Subcutaneous abdominal adipose tissue (tissue), 5 donors: Measurements from ENCODE around the gene CEP112.

Experiments
- H3K27ac ChIP-seq: one replicate; pipeline ENCODE4 v1.7.0; 2013; ENCODE audit warnings: low read depth, mild to moderate bottlenecking, inconsistent platforms, low read length, moderate library complexity
- H3K27me3 ChIP-seq, 5 donors: one replicate each; pipeline ENCODE4 v1.7.0; 2013; ENCODE audit warnings: low read length in 5 of 5, inconsistent platforms in 1 of 5; ENCODE audit not compliant: control insufficient read depth in 5 of 5, insufficient read depth in 4 of 5
- H3K36me3 ChIP-seq, 5 donors: one replicate each; pipeline ENCODE4 v1.7.0; 2013; ENCODE audit warnings: low read length in 5 of 5; ENCODE audit not compliant: control insufficient read depth in 5 of 5, insufficient read depth in 5 of 5
- H3K4me1 ChIP-seq, 5 donors: one replicate each; pipeline ENCODE4 v1.7.0; 2013; ENCODE audit warnings: low read length in 5 of 5, mild to moderate bottlenecking in 3 of 5, moderate library complexity in 1 of 5; ENCODE audit not compliant: control insufficient read depth in 5 of 5, insufficient read depth in 5 of 5
- H3K4me3 ChIP-seq, 5 donors: one replicate each; pipeline ENCODE4 v1.7.0; 2013; ENCODE audit warnings: low read length in 5 of 5, low read depth in 1 of 5
- H3K9ac ChIP-seq, 5 donors: one replicate each; pipeline ENCODE4 v1.7.0; 2013; ENCODE audit warnings: low read length in 5 of 5, mild to moderate bottlenecking in 4 of 5, moderate library complexity in 3 of 5
- H3K9me3 ChIP-seq, 5 donors: one replicate each; pipeline ENCODE4 v1.7.0; 2013; ENCODE audit warnings: low read length in 5 of 5; ENCODE audit not compliant: control insufficient read depth in 5 of 5
- donor health status: healthy.
- donor health status: healthy.
- donor health status: healthy.
- donor health status: healthy.
- donor health status: healthy.

Gene CEP112

GRCh38 chr17:65627108-65627507, 564.8 kb downstream of the CEP112 start:
- H3K27ac ChIP-seq, result no peak overlapping the region

GRCh38 chr17:65626451-65626850, 565.5 kb downstream of the CEP112 start:
- H3K9me3 ChIP-seq, result no peaks in the 10 kb centered on the region
- H3K36me3 ChIP-seq, result no peaks in the 10 kb centered on the region
- H3K9ac ChIP-seq, result no peak overlapping the region
- no peaks in the 10 kb centered on the region for H3K27me3 ChIP-seq
- peaks cover 0 to 6% (median 0%) of the 10 kb centered on the region in 5 donors for H3K4me1 ChIP-seq
- H3K4me3 ChIP-seq, result no peak overlapping the region
- no peak overlapping the region for H3K27ac ChIP-seq

More at GRCh38 chr17:65627108-65627507, 564.8 kb downstream of the CEP112 start:
- Histone ChIP-seq H3K36me3 (no peaks in the 10 kb centered on the region), H3K9ac (no peak overlapping the region), H3K4me3 (no peak overlapping the region), H3K4me1 (peaks cover 0 to 6% (median 0%) of the 10 kb centered on the region in 5 donors), H3K27me3 (no peaks in the 10 kb centered on the region), H3K9me3 (no peaks in the 10 kb centered on the region)

- Histone ChIP-seq H3K9ac (no peak overlapping the region), H3K27me3 (no peaks in the 10 kb centered on the region), H3K9me3 (peaks cover 0 to 3% (median 0%) of the 10 kb centered on the region in 5 donors), H3K36me3 (no peaks in the 10 kb centered on the region), H3K27ac (no peak overlapping the region), H3K4me3 (no peak overlapping the region), H3K4me1 (peaks cover 0 to 4% (median 0%) of the 10 kb centered on the region in 5 donors)
Observed at GRCh38 chr17:65618516-65618915, 573.4 kb downstream of the CEP112 start.

GRCh38 chr17:65617496-65617895, 574.4 kb downstream of the CEP112 start:
- Histone ChIP-seq H3K4me3 (no peak overlapping the region), H3K9me3 (peaks cover 0 to 3% (median 0%) of the 10 kb centered on the region in 5 donors), H3K36me3 (no peaks in the 10 kb centered on the region), H3K4me1 (peaks cover 0 to 4% (median 0%) of the 10 kb centered on the region in 5 donors), H3K9ac (no peak overlapping the region), H3K27me3 (no peaks in the 10 kb centered on the region), H3K27ac (no peak overlapping the region)

- H3K4me1 ChIP-seq, result peaks cover 0 to 15% (median 7%) of the 10 kb centered on the region in 5 donors
- no peak overlapping the region for H3K27ac ChIP-seq
- peak overlapping the region in 1 of 5 donors; percentile 17 for H3K4me3 ChIP-seq
- no peaks in the 10 kb centered on the region for H3K36me3 ChIP-seq
- no peaks in the 10 kb centered on the region for H3K27me3 ChIP-seq
- H3K9me3 ChIP-seq, result no peaks in the 10 kb centered on the region
- no peak overlapping the region for H3K9ac ChIP-seq
Observed at GRCh38 chr17:65609749-65610148, 582.2 kb downstream of the CEP112 start.

GRCh38 chr17:65609286-65609685, 582.6 kb downstream of the CEP112 start:
- H3K9ac ChIP-seq, result no peak overlapping the region
- H3K4me3 ChIP-seq, result peak overlapping the region in 1 of 5 donors; percentile 17
- no peaks in the 10 kb centered on the region for H3K36me3 ChIP-seq
- H3K27ac ChIP-seq, result no peak overlapping the region
- no peaks in the 10 kb centered on the region for H3K9me3 ChIP-seq
- H3K27me3 ChIP-seq, result no peaks in the 10 kb centered on the region
- peaks cover 0 to 15% (median 7%) of the 10 kb centered on the region in 5 donors for H3K4me1 ChIP-seq

- no peak overlapping the region for H3K4me3 ChIP-seq
Observed at GRCh38 chr17:65604070-65604469, 587.9 kb downstream of the CEP112 start.

GRCh38 chr17:65601881-65602280, 590.1 kb downstream of the CEP112 start:
- H3K36me3 ChIP-seq, result no peaks in the 10 kb centered on the region
- H3K27ac ChIP-seq, result no peak overlapping the region
- no peaks in the 10 kb centered on the region for H3K27me3 ChIP-seq
- H3K9me3 ChIP-seq, result no peaks in the 10 kb centered on the region
- H3K4me1 ChIP-seq, result peaks cover 0 to 8% (median 6%) of the 10 kb centered on the region in 5 donors
- no peak overlapping the region for H3K9ac ChIP-seq
- no peak overlapping the region for H3K4me3 ChIP-seq

More at GRCh38 chr17:65604070-65604469, 587.9 kb downstream of the CEP112 start:
- Histone ChIP-seq H3K4me1 (peaks cover 0 to 10% (median 6%) of the 10 kb centered on the region in 5 donors), H3K27me3 (no peaks in the 10 kb centered on the region), H3K27ac (no peak overlapping the region), H3K9me3 (no peaks in the 10 kb centered on the region), H3K9ac (no peak overlapping the region), H3K36me3 (no peaks in the 10 kb centered on the region)

- Histone ChIP-seq H3K27me3 (no peaks in the 10 kb centered on the region), H3K9ac (no peak overlapping the region), H3K9me3 (no peaks in the 10 kb centered on the region), H3K4me1 (peaks cover 0 to 8% (median 6%) of the 10 kb centered on the region in 5 donors), H3K36me3 (no peaks in the 10 kb centered on the region), H3K27ac (no peak overlapping the region), H3K4me3 (no peak overlapping the region)
Observed at GRCh38 chr17:65601145-65601544, 590.8 kb downstream of the CEP112 start.

- no peak overlapping the region for H3K9ac ChIP-seq
- no peak overlapping the region for H3K27ac ChIP-seq
- H3K4me3 ChIP-seq, result no peak overlapping the region
- no peaks in the 10 kb centered on the region for H3K27me3 ChIP-seq
- H3K9me3 ChIP-seq, result no peaks in the 10 kb centered on the region
- H3K4me1 ChIP-seq, result peaks cover 0 to 8% (median 6%) of the 10 kb centered on the region in 5 donors
- no peaks in the 10 kb centered on the region for H3K36me3 ChIP-seq
Observed at GRCh38 chr17:65600518-65600917, 591.4 kb downstream of the CEP112 start.
